ENCODE results near the gene DLG5.

The DLG5 gene

DNA sequence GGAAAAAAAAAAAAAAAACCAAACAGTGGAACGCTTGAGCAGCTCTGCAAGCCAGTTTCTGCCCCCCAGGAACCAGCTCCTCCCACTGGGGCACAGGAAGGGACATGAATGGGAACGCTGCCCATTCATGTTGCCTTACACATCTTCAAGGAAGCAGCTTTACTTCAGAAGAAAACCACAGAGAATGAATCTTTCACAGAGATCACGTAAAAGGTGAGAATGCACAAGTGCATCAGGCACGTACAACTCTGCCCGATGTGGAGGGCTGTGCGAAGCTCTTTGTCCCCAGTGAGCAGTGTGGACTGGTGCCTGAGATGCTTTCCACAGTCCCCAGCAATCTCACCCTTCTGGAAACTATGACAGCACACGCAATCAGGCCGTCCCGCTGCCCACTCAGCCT is 106.2 kb downstream of the DLG5 start:
- DNase-seq (ENCODE audit: low spot score), result no peak

DNA sequence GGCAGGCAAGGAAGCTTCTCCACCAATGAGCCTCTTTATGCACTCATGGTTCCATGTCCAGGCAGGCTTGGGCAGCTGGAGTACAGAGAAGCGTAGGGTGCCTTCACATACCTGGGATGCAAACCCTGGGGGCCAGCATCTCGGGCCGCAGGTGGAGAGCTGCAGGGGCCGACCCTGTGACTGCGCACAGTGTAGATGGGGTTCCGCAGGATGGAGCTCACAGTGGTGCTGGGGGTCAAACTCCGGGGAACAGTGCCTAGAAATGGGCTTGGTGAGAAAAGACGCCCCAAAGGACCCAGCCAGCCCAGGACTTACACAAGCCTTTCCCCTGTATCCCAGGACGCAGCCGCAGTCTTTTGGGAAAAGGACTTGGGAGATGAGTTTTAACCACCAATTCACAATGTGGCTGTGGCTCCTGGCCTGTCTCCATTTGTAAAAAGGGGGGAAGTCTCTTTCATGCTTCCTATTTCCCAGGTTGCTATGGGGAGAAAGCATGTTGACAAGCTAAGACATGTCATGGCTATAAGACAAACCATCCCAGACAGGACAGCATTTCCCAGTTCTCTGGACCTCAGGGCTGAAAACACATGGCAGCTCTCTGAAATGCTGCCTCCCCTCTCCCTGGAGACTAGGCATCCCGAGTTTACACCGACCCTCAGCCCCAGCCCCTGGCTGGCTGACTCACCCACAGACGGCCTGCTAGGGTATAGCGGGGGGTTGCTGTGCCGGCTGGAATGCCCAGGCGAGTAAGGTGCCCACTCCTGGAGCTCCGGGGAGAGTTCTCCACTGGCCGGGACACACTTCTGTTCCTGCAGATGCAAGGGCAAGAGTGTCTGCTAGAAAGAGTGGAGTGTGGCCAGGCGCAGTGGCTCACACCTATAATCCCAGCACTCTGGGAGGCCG is 107.1 kb downstream of the DLG5 start:
- DNase-seq (ENCODE audit: low spot score), result no peak

DNA sequence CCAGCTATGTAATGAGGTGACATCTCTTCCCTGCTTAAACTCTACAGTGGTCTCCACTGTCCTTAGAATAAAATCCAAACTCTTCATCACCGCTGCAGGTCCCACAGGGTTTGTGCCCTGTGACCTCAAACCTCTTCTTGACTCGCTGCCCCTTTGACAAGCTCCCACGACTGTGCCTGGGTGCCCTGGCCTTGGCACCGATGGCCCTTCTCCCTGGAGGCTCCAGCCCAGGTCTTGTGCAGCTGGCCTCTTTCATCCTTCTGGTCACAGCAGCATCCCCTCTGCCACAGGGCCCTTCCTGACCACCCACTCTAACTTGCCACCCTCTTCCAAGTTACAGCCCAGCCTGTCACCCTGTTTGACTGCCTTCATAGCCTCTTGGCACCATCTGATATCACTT is 108.2 kb downstream of the DLG5 start:
- DNase-seq (ENCODE audit: low spot score), result no peak

DNA sequence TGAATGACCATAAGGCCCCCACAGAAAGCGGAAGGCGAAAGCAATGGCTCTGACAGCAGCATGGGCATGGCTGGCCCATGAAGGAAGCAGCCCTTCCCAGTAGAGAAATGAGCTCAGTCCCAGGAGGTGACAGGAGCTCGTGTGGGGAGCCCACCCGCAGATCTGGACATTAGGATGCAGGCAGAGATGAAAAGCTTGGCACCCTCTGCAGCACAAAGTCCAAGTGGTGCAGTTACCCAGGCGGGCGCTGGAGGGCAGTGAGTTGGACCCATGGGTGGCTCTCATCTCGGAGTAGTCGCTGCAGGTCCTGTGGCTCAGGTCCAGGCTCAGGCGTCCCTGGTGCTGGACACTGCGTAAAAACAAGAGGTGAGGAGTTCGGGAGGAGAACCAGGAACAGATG is 109.0 kb downstream of the DLG5 start:
- no peak for DNase-seq (ENCODE audit: low spot score)

DNA sequence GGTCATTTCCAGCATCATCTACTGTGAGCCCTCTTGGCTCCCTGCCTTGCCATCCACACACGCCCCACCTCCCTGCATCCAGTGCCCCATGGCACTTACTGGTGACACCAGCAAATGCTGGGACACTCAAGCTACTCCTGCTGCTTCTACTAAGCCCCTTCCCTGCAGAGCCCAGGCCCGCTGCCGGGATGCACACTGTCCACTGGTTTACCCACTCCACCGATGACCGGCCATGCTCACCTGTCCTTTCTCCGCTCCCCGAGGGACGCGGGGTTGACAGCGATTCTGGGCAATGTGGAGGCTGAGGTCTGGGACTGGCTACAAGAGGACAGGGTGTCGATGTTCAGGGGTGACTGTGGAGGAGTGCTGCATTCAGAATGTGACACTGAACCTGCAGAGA is 110.2 kb downstream of the DLG5 start:
- DNase-seq (ENCODE audit: low spot score), result no peak

DNA sequence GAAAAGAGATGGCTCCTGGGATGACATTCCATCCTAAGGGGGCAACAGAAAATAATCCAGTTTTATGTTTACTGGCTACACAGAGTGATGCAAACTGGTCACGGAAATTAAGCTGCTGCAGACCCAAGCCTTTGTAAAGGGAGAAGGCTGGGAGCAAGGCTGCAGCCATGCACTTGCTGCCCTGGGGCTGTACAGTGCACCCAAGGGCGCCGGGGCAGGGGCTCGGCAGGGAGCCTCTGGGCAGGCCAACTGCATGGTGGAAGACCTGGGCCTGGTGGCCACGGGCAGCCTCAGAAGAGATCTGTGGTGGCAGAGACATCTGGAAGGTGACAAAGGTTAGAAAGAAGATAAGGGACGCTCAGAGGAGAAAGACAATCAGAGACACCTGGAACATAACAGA is 113.8 kb downstream of the DLG5 start:
- no peak for DNase-seq (ENCODE audit: low spot score)

DNA sequence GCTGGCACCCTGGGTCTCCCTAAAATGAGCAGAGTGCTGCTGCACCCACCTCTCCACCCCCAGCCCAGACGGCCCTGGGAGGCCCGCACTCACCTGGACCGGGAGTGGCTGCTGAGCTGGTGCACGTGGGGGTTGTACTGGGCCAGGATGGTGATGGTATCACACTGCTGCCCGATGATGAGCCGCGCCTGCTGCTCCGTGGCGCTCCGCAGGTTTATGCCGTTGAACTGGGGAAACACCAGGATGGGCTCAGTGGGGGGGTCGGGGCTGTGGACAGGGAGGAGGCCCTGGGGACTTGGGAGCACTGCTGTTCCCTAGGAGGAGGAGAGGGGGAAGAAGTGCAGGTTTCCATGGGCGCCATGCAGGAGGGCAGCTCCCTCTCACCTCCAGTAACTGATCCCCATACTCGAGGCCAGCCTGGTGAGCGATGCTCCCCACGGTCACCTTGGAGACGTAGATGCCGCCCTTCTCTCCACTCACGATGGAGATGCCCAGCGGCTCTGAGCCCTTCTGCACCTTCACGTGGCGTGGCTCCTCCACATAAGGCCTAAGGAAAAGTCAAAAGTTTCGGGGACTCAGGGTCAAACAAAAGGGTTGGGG is 114.6 kb downstream of the DLG5 start:
- DNase-seq (ENCODE audit: low spot score), result no peak

DNA sequence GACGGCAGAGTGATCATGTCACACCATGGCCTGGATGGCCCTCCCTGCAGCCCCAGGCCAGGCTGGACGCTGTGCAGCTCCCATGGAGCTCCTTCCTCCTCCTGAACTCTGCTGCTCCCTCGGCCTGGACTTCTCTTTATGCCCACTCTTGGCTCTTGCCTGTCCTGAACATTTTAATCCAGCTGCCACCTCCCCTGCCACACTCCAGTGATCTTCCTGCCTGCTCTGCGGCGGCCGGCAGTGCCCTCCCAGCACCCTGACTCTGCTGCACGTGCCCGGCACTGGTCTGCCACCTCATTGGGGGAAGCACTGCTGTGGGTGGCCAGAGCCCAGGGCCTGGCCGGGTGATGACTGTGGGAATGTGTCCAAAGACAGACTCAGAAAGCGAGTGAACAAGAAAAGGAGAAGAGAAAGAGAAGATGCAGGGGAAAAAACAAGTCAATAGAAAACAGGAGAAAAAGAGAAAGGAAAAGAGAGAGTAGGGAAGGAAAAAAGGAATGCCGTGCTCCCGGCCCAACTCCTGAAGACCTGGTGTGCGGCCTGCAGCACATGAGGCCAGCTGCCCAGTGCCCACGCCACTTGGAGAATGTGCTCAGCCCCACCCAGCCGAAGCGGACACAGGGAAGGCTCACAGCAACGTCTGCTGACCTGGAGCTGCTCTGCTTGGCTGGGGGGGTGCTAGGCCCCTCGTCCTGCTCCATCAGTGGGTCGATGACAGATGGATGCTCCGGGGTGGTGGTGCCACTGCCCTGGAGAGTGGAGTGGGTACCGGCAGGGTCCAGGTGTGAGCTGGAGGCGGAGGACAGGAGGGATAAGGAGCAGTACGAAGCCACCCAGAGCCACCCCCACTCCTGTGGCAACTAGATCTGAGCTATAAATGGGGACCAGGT is 115.9 kb downstream of the DLG5 start:
- DNase-seq (ENCODE audit: low spot score), result no peak

DNA sequence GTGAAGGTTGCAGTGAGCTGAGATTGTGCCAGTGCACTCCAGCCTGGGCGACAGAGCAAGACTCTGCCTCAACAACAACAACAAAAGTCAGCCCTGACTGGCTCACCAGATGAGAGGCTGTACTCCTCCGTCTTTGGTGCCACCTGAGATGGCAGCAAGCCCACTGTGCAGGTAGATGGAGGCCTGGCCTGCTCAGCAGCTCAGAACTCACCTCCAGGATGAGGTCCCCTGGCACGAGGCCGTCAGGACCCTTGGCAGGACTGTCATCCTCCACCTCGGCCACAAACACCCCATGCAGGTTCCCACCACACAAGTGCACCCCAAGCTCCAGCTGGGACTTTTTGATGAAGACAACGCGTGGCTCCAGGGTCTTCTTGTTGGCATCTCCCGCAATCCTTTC is 117.2 kb downstream of the DLG5 start:
- no peak for DNase-seq (ENCODE audit: low spot score)

DNA sequence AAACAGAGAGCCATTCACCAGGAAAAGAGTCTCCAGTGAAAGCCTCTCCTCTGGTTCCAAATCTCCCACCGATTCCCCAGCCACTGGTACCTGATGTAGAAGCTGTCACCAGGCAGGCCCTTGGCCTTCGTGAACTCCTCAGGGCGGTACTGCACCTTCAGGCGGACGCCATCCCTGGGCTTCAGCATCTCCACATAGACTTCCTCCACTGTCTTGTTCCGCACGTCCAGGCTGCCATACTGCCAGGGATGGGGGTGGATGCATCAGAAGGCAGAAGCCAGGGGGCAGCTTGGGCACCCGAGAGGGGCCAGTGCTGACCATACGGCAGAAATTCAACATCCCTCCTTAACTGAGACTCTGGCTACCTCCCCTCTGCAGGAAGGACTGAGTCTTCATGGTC is 118.8 kb downstream of the DLG5 start:
- DNase-seq (ENCODE audit: low spot score), result no peak

DNA sequence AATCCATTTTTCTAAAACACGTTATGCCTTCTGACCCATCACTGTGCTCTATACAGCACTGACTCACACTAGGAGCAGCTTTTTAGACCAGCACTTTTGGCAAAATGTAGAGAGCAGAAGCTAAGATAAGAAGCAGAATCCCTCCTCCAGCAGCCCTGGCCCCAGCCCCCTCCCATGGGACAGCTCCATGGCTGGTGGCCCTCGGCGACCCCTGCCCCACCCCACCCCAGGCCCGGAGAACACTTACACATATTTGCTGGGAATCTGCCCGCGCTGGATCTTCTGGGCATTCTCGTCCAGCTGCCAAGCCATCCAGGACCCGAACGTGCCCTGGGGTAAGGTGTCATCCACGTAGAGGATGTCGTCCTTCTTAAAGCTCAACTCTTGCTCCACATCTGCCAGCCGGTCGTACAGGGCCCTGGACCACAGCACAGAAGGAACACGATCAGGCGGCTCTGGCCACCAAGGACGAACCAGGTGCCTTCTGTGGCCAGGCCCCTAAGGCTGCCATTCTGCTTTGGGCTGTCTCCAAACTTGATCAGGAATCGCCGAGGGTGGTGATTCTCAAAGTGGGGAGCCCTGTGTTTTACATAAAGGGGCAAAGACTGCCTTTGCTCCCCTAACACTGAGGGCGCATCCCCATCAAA is 119.9 kb downstream of the DLG5 start:
- no peak for DNase-seq (ENCODE audit: low spot score)

DNA sequence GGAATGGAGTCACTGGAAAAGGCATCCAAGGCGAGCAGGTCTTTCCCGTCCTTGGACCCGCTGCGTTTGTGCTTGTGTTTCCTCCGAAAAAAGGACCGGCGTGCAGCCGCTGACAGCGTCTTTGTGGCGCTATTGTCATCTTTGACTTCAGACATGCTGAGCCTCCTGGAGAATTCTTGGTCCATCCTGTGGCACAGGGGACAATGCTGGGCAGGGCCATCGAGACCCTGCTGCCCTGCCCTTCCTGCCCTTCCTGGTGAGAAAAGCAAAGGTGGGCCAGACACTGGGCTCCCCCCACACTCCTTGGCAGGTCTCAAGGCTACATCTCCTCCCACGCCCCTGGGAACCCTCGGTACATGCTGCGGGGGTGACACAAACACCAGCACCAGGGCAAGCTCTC is 120.9 kb downstream of the DLG5 start:
- DNase-seq (ENCODE audit: low spot score), result no peak

DNA sequence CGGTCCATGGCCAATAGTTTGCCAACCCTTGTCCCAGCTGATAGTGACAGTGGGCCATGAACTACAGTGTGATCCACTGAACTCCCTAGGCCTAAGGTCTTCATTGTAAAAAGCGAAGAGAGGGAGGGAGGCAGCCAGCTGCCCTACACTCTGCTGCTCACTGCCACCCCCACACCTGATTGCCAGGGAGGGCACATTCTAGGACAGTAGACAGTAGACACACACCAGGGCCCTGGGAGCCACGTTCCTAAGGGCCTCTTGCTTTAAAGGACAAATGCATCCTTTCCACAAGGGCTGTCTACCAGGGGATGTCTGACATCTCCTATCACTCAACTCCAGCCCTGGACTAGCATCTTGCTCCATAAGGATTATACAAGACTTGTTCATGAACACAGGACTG is 122.2 kb downstream of the DLG5 start:
- no peak for DNase-seq (ENCODE audit: low spot score)

DNA sequence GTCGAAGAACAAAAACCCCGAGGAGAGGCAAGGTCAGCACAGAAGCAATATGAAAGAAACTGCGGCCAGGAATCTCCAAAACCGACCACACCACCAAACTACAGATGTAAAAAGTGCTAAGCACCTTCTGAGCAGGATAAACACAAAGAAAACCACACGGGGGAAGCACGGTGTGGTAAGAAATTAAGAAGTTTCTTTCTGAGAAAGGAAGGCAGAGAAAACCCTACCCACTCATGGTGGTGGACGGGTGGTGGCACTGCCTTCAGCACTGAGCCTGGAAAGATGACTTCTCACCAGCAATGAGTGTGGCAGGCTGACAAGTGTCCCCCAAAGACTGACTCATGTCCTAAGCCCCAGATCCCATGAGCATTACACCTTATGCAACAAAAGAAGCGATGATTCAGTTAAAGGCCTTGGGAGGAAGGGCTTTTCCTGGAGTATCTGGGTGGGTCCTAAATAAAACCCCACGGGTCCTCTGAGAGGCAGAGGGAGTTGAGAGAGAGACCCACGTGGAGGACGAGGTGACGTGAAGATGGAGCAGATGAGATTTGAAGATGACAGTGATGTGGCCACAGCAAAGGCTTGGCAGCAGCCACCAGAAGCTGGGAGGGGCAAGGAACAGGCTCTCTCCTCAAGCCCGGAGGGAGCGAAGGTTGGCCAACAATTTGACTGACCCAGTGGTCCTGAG is 124.9 kb downstream of the DLG5 start:
- DNase-seq (ENCODE audit: low spot score), result no peak

DNA sequence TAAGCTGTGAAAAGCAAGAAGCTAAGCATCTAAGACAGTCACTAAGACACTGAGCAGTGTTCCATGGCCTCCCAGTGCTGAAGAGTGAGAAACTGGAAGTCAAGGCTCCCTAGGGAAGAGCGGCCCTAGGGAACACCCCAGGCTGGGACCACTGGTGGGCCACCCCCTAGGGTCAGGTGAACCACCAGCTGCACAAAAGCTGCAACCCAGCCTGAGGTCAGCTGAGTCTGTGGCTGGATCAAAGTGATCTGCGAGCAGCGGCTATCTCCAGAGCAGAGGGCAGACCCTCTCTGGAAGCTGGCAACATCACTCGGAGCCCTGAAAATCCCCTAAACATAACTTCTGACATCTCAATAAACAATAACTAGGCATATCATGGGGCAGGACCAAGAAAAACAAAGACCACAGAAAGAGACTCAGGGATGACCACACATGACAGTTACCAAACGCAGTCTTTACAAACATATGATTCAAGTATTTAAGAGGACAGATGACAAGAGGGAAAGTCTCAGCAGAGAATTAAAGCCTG is 125.8 kb downstream of the DLG5 start:
- no peak for DNase-seq (ENCODE audit: low spot score)

DNA sequence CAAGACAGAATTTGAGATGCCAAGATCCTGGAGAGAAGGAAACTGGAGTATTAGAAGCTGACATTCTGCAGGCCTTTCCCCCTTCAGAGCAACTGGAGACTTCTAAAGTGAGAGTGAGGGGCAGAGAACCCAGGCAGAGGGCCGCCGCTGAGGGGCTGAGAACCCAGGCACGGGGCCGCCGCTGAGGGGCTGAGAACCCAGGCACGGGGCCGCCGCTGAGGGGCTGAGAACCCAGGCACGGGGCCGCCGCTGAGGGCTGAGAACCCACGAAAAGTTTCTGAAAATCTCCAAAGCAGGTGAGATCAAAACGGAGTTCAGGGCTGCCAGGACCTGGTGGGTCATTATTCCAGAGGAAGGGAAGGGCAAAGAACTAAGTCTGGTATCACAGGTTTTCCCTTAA is 126.2 kb downstream of the DLG5 start:
- DNase-seq (ENCODE audit: low spot score), result no peak

DNA sequence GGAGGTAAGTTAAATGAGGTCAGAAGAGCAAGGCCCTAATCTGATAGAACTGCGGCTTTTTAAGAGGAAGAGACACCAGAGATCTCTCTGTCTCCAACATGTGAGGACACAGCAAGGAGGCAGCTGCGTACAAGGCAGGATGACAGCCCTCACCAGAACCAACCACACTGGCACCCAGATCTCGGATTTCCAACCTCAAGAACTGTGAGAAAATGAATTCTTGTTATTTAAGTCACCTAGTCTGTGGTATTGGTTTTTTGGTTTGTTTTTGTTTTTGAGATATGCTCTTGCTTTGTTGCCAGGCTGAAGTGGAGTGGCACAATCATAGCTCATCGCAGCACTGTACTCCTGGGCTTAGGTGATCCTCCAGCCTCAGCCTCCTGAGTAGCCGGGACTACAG is 127.2 kb downstream of the DLG5 start:
- DNase-seq (ENCODE audit: low spot score), result no peak

DNA sequence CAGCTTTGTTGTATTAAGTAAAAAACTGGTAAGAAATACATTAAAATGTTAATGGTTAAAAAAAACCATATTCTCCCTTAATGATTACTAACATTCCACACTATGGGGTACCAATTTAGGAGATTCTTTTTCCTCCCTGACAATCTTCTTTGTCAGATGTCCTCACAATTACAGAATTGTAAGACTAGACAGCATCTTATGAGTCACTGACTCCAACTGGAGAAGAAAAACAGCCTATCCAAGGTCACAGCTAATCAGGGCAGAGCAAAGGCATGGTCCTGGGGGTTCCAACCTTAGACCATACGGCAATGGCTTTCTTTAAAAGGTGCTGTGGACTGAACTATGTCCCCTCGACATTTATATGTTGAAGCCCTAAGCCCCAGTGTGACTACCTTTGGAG is 127.6 kb downstream of the DLG5 start:
- no peak for DNase-seq (ENCODE audit: low spot score)

DNA sequence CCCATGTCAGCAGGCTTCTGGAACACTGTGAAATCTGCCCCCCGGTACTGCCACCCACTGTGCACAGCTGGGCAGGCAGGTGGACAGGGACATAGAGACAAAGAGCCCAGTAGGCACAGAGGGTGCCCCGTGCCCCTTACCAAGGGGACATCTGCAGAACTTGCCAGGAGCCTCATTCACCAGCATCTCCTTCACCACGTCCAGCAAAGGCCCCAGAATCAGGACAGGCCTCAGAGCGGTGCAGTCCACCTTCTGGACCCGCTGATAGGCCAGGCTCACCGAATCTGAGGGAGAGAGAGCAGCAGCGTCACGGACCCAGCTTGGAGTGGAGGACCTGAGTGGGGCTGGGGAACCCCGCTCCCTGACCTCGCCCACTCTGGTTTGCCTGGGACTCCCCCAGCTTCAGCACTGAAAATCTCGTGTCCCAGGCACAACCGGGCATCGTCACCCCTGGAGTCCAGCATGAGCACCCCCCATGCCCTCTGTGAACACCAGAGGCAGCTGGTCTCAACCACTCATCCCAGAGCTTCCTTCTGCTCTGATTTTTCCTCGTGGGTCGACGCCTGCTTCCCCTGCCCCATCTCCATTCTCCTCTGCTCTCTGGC is 130.1 kb downstream of the DLG5 start:
- no peak for DNase-seq (ENCODE audit: low spot score)

DNA sequence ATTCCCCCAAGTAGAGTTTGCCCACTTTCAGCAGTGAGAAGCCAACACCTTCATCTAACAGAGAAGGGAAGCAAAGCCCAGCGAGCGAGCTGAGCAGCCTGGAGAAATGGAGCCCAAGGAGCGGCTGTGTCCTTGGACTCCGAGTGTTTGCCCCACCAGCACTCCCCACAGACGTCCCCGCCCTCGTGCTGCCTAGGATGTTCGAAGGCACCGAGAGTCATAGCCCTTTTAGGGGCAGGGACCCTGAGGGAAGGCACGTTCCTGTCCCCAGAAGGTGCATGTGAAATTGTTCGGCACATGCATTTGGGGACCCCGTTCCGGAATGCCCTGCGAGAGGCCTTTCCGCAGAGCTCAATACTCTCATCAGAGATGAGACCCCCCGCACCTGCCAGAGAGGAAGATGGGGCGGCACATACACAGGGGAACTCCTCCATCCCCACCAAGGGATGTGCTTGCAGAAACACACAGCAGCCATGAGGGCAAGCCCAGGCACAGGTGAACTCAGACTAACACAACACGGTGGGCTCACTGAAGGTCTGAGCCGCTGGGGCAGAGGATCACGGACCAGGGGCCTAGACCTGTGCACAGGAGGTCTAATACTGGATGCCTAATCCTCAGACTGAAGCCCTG is 131.0 kb downstream of the DLG5 start:
- no peak for DNase-seq (ENCODE audit: low spot score)
